GM19438 (cell line): ENCODE data around the gene RAB26.
"Not testable (repeated sequence)": the region's sequence is repeated elsewhere in the genome, so short reads cannot be mapped to it uniquely, and the experiment has no call there.

Experiments
- ATAC-seq: cut with Tn5 transposase; IDR thresholded peaks from one replicate; pipeline ENCODE4 v1.9.1; 2021; ENCODE audit warnings: low read depth; ENCODE audit not compliant: unreplicated experiment

RAB26 gene

GRCh38 chr16:2147981-2148671, at the start of gene RAB26:
Gene RAB26, plus strand, starts transcription at chr16:2148625. Its CDS starts 159 bp downstream, at chr16:2148784.
- no peak for ATAC-seq

GRCh38 chr16:2101581-2101980, 46.8 kb upstream of the RAB26 start:
- not testable (repeated sequence) for ATAC-seq

- no peak for ATAC-seq
These were observed 46.0 kb upstream of the RAB26 start for GRCh38 chr16:2102471-2102870.

- not testable (repeated sequence) for ATAC-seq
These were observed 44.0 kb upstream of the RAB26 start for GRCh38 chr16:2104464-2104863.

- not testable (repeated sequence) for ATAC-seq
These were observed 43.1 kb upstream of the RAB26 start for GRCh38 chr16:2105291-2105690.

GRCh38 chr16:2105769-2106168, 42.7 kb upstream of the RAB26 start:
- ATAC-seq, result not testable (repeated sequence)

GRCh38 chr16:2106211-2106610, 42.2 kb upstream of the RAB26 start:
- not testable (repeated sequence) for ATAC-seq

GRCh38 chr16:2107121-2107790, 41.2 kb upstream of the RAB26 start:
- ATAC-seq, result not testable (repeated sequence)

- not testable (repeated sequence) for ATAC-seq
These were observed 40.7 kb upstream of the RAB26 start for GRCh38 chr16:2107791-2108125.

- ATAC-seq, result not testable (repeated sequence)
These were observed 39.8 kb upstream of the RAB26 start for GRCh38 chr16:2108446-2109270.

GRCh38 chr16:2109271-2109580, 39.2 kb upstream of the RAB26 start:
- ATAC-seq, result not testable (repeated sequence)

GRCh38 chr16:2109872-2110271, 38.6 kb upstream of the RAB26 start:
- not testable (repeated sequence) for ATAC-seq

- not testable (repeated sequence) for ATAC-seq
These were observed 38.0 kb upstream of the RAB26 start for GRCh38 chr16:2110332-2111008.

- not testable (repeated sequence) for ATAC-seq
These were observed 37.4 kb upstream of the RAB26 start for GRCh38 chr16:2111009-2111353.

GRCh38 chr16:2111412-2112335, 36.8 kb upstream of the RAB26 start:
- ATAC-seq, result not testable (repeated sequence)

GRCh38 chr16:2112539-2113106, 35.8 kb upstream of the RAB26 start:
- ATAC-seq, result not testable (repeated sequence)

GRCh38 chr16:2114225-2114624, 34.2 kb upstream of the RAB26 start:
- not testable (repeated sequence) for ATAC-seq

GRCh38 chr16:2114885-2115590, 33.4 kb upstream of the RAB26 start:
- not testable (repeated sequence) for ATAC-seq

- no peak for ATAC-seq
These were observed 32.8 kb upstream of the RAB26 start for GRCh38 chr16:2115591-2115973.
